ENCODE results near the gene CLCA1. TPM values are rescaled to one million over a fixed set of nuclear protein-coding genes. Genes with fewer than 3 reads are reported as not detected.
A peak's percentile ranks its signal among the peaks of the same experiment; 100 is the strongest.

The CLCA1 gene
- polyA plus RNA-seq, 1 of the 3 experiments (the other 2 are of a cell fraction): not detected

DNA sequence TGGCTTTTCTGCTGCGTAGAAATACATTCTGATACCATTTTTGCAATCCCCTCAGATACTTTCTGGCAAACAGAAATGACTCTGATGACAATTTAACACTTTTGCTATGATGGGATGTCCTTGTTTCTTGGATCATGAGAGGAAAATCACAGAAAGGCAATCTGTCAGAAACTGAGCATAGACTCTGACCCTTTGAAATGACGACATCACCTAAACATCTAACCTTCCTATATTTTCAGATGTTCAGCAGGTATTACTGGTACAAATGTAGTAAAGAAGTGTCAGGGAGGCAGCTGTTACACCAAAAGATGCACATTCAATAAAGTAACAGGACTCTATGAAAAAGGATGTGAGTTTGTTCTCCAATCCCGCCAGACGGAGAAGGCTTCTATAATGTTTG lies 13.2 kb downstream of the CLCA1 start (continued):
- TF ChIP-seq MEF2A (IDR thresholded peaks at IDR 0.05; ENCODE audit: borderline replicate concordance, low read depth): no peak
- no peak for TF ChIP-seq FOXJ3 (CRISPR knock-in tag; IDR thresholded peaks at IDR 0.05)
- TF ChIP-seq RAD21 (IDR thresholded peaks at IDR 0.05; ENCODE audit: low read length): no peak
- no peak for TF ChIP-seq GATA2 (CRISPR knock-in tag; IDR thresholded peaks at IDR 0.05)

DNA sequence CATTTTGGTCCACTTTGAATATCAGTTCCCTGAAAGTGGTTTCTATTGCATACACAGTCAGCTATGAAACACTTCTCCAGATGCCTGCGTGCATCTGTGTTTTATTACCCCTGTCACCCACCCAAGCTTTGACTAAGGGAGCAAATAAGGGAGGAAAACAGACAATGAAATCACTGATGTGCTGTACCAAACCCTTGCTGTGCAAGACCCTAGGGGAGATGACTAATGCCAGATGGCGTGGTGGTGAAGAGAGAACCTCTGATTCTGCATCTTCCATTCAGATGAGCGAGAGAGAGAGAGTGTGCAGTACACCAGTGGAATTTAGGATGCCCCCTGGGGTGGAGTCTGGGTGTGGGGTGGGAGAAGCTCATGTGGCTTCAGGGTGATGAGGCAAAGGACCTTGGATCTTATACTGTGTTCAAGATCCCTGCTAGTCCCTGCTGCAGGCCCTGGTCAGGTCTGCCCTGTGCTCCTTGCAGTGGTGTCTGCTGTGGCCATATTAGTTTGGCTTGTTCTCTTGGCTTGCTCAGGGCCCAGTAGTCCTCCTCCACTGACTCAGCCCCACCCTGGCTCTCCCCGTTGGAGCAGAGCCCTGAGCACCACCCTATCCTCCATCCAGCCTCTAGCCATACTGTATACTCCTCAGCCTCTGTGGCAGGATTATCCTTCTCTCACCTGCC lies 18.5 kb downstream of the CLCA1 start:
- no peak for DNase-seq
- Histone ChIP-seq H3K79me2 (ENCODE audit: insufficient read depth) (no peaks in the 10 kb centered on the region), H3K9me2 (no peaks in the 10 kb centered on the region), H3K9me3 (no peaks in the 10 kb centered on the region), H3K9ac (no peak overlapping the region), H3K36me3 (replicated peaks in 1 of 2; ENCODE audit: control insufficient read depth in 1 of 2, insufficient read depth in 2 of 2, low read length in 1 of 2) (no peaks in the 10 kb centered on the region), H3K27me3 (ENCODE audit: insufficient read depth) (no peaks in the 10 kb centered on the region), H3K4me1 (ENCODE audit: control insufficient read depth in 1 of 2, insufficient read depth in 2 of 2, low read depth in 1 of 2, low read length in 1 of 2) (no peaks in the 10 kb centered on the region; a peak in 1 of 4 replicates), H3K27ac (ENCODE audit: low read depth in 2 of 2, low read length in 1 of 2) (no peak overlapping the region), H3F3A (replicated peaks; ENCODE audit: insufficient read depth) (no peaks in the 10 kb centered on the region), H3K4me2 (no peak overlapping the region), H2AFZ (ENCODE audit: low read depth) (no peak overlapping the region), H3K4me3 (ENCODE audit: low read depth in 2 of 2, low read length in 1 of 2) (no peak overlapping the region), H4K20me1 (ENCODE audit: insufficient read depth) (no peaks in the 10 kb centered on the region)
- POLR2A ChIA-PET: no interaction called here
- CTCF ChIA-PET: interaction anchor here (1.1 to 5.9 kb wide), 3 partner anchors 12 to 29 kb away, joined by 3 to 52 read pairs (median 12); no protein-coding TSS in a partner anchor
- WGBS (ENCODE audit: low lambda C conversion rate): 22% methylated on average over 4 of the region's 4 CpGs
- TF ChIP-seq, protein P1, sequence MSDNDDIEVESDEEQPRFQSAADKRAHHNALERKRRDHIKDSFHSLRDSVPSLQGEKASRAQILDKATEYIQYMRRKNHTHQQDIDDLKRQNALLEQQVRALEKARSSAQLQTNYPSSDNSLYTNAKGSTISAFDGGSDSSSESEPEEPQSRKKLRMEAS (IDR thresholded peaks at IDR 0.05; ENCODE audit: low read depth): no peak
- TF ChIP-seq, protein P2, sequence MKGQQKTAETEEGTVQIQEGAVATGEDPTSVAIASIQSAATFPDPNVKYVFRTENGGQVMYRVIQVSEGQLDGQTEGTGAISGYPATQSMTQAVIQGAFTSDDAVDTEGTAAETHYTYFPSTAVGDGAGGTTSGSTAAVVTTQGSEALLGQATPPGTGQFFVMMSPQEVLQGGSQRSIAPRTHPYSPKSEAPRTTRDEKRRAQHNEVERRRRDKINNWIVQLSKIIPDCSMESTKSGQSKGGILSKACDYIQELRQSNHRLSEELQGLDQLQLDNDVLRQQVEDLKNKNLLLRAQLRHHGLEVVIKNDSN (IDR thresholded peaks at IDR 0.05; ENCODE audit: borderline replicate concordance, low read depth): no peak
- TF ChIP-seq, protein P3, sequence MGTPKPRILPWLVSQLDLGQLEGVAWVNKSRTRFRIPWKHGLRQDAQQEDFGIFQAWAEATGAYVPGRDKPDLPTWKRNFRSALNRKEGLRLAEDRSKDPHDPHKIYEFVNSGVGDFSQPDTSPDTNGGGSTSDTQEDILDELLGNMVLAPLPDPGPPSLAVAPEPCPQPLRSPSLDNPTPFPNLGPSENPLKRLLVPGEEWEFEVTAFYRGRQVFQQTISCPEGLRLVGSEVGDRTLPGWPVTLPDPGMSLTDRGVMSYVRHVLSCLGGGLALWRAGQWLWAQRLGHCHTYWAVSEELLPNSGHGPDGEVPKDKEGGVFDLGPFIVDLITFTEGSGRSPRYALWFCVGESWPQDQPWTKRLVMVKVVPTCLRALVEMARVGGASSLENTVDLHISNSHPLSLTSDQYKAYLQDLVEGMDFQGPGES (IDR thresholded peaks at IDR 0.05; ENCODE audit: low read depth, low read length): no peak
- TF ChIP-seq, protein P4, sequence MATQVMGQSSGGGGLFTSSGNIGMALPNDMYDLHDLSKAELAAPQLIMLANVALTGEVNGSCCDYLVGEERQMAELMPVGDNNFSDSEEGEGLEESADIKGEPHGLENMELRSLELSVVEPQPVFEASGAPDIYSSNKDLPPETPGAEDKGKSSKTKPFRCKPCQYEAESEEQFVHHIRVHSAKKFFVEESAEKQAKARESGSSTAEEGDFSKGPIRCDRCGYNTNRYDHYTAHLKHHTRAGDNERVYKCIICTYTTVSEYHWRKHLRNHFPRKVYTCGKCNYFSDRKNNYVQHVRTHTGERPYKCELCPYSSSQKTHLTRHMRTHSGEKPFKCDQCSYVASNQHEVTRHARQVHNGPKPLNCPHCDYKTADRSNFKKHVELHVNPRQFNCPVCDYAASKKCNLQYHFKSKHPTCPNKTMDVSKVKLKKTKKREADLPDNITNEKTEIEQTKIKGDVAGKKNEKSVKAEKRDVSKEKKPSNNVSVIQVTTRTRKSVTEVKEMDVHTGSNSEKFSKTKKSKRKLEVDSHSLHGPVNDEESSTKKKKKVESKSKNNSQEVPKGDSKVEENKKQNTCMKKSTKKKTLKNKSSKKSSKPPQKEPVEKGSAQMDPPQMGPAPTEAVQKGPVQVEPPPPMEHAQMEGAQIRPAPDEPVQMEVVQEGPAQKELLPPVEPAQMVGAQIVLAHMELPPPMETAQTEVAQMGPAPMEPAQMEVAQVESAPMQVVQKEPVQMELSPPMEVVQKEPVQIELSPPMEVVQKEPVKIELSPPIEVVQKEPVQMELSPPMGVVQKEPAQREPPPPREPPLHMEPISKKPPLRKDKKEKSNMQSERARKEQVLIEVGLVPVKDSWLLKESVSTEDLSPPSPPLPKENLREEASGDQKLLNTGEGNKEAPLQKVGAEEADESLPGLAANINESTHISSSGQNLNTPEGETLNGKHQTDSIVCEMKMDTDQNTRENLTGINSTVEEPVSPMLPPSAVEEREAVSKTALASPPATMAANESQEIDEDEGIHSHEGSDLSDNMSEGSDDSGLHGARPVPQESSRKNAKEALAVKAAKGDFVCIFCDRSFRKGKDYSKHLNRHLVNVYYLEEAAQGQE (IDR thresholded peaks at IDR 0.05; ENCODE audit: low read depth, low read length): no peak
- TF ChIP-seq RXRA (IDR thresholded peaks at IDR 0.05; ENCODE audit: borderline replicate concordance, low read depth) (no peak), FOSL2 (IDR thresholded peaks at IDR 0.05; ENCODE audit: borderline replicate concordance, low read depth) (0 out of 2 replicates have a peak, but pooled peaks have one; percentile 8), TAF1 (IDR thresholded peaks at IDR 0.05; ENCODE audit: borderline replicate concordance, low read depth, low read length) (no peak), FOXJ3 (CRISPR knock-in tag; IDR thresholded peaks at IDR 0.05) (no peak), FOXM1 (IDR thresholded peaks at IDR 0.05; ENCODE audit: low read depth) (no peak), NRF1 (IDR thresholded peaks at IDR 0.05; ENCODE audit: low read depth, low read length) (no peak), SIN3A (IDR thresholded peaks at IDR 0.05; ENCODE audit: borderline replicate concordance, low read depth, low read length) (no peak), JUND (IDR thresholded peaks at IDR 0.05) (0 out of 2 replicates have a peak, but pooled peaks have one; percentile 4), RFX5 (IDR thresholded peaks at IDR 0.05; ENCODE audit: low read length) (no peak), RCOR1 (IDR thresholded peaks at IDR 0.05; ENCODE audit: low read length) (no peak), EP300 (IDR thresholded peaks at IDR 0.05; ENCODE audit: borderline replicate concordance in 1 of 2, low read depth in 1 of 2, low read length in 1 of 2) (0 out of 4 replicates have a peak, but pooled peaks of 1 of the 2 experiments have one; percentile 24), RAD21 (IDR thresholded peaks at IDR 0.05; ENCODE audit: low read length) (no peak), POLR2AphosphoS5 (IDR thresholded peaks at IDR 0.05; ENCODE audit: low read depth, low read length) (no peak), ELF1 (IDR thresholded peaks at IDR 0.05) (no peak), TCF12 (IDR thresholded peaks at IDR 0.05) (peak; percentile 89), MEF2A (IDR thresholded peaks at IDR 0.05; ENCODE audit: borderline replicate concordance, low read depth) (no peak)
- TF ChIP-seq, protein P5, sequence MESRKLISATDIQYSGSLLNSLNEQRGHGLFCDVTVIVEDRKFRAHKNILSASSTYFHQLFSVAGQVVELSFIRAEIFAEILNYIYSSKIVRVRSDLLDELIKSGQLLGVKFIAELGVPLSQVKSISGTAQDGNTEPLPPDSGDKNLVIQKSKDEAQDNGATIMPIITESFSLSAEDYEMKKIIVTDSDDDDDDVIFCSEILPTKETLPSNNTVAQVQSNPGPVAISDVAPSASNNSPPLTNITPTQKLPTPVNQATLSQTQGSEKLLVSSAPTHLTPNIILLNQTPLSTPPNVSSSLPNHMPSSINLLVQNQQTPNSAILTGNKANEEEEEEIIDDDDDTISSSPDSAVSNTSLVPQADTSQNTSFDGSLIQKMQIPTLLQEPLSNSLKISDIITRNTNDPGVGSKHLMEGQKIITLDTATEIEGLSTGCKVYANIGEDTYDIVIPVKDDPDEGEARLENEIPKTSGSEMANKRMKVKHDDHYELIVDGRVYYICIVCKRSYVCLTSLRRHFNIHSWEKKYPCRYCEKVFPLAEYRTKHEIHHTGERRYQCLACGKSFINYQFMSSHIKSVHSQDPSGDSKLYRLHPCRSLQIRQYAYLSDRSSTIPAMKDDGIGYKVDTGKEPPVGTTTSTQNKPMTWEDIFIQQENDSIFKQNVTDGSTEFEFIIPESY (IDR thresholded peaks at IDR 0.05; ENCODE audit: borderline replicate concordance, low read depth): no peak

Data from SK-N-SH (cell line).